ENCODE data around the gene RPS14.

DNA sequence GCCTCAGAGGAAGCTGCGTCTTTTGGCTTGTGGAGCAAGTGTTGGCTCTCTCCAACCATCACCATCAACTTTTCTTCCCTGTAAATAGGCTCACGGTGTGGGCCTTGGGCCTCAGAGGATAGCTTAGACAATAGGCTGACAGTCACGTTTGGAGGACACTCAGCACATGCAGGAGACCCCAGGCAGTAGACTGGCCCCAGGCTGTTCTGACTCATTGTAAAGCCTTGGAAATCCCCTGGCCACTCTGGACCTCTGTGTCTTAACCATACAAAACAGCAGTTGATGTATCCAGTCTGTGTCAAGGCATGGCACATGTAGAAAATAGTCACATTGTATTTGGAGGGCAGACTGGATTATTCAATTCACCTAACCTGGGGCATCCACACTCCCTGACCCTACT lies 55.4 kb downstream of the RPS14 start:
- no peak for TF ChIP-seq YY1 (IDR thresholded peaks at IDR 0.05; ENCODE audit: borderline replicate concordance in 1 of 3, control insufficient read depth in 1 of 3, extremely low read depth in 1 of 3, insufficient read depth in 3 of 3, insufficient read length in 1 of 3, insufficient replicate concordance in 2 of 3, low read depth in 1 of 3, low read length in 2 of 3)
- TF ChIP-seq, protein P1, sequence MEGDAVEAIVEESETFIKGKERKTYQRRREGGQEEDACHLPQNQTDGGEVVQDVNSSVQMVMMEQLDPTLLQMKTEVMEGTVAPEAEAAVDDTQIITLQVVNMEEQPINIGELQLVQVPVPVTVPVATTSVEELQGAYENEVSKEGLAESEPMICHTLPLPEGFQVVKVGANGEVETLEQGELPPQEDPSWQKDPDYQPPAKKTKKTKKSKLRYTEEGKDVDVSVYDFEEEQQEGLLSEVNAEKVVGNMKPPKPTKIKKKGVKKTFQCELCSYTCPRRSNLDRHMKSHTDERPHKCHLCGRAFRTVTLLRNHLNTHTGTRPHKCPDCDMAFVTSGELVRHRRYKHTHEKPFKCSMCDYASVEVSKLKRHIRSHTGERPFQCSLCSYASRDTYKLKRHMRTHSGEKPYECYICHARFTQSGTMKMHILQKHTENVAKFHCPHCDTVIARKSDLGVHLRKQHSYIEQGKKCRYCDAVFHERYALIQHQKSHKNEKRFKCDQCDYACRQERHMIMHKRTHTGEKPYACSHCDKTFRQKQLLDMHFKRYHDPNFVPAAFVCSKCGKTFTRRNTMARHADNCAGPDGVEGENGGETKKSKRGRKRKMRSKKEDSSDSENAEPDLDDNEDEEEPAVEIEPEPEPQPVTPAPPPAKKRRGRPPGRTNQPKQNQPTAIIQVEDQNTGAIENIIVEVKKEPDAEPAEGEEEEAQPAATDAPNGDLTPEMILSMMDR (IDR thresholded peaks at IDR 0.05 in 2 of 3, conservative IDR thresholded peaks at IDR 0.05 in 1 of 3; ENCODE audit: insufficient read depth in 2 of 3, low read depth in 1 of 3, low read length in 3 of 3): no peak
